Thymus (tissue), 11 donors: Measurements from ENCODE around the gene LRRC18. TPM values are rescaled to one million over a fixed set of nuclear protein-coding genes. Genes with fewer than 3 reads are reported as not detected.

ENCODE experiments used
- DNase-seq, 9 donors: peaks; one replicate each; pipeline ENCODE4 v3.0.0-alpha.2; 2013; ENCODE audit warnings: low spot score in 9 of 9, low read depth in 6 of 9, missing footprints in 1 of 9
- H3K27ac ChIP-seq, 2 donors: one replicate each; pipeline ENCODE4 v1.5.1; 2013; ENCODE audit warnings: control low read depth in 1 of 2, low read depth in 1 of 2, low read length in 1 of 2, mild to moderate bottlenecking in 1 of 2, moderate library complexity in 1 of 2
- H3K27me3 ChIP-seq, 2 donors: one replicate each; pipeline ENCODE4 v1.5.1; 2013; ENCODE audit warnings: low read length in 1 of 2; ENCODE audit not compliant: control insufficient read depth in 2 of 2, insufficient read depth in 1 of 2
- H3K36me3 ChIP-seq, 2 donors: one replicate each; pipeline ENCODE4 v1.5.1; 2013; ENCODE audit warnings: low read length in 1 of 2, mild to moderate bottlenecking in 1 of 2, moderate library complexity in 1 of 2; ENCODE audit not compliant: control insufficient read depth in 2 of 2, insufficient read depth in 2 of 2
- H3K4me1 ChIP-seq, 2 donors: one replicate each; pipeline ENCODE4 v1.5.1; 2013; ENCODE audit warnings: low read length in 2 of 2; ENCODE audit not compliant: control insufficient read depth in 2 of 2, insufficient read depth in 2 of 2
- H3K4me3 ChIP-seq, 2 donors: one replicate each; pipeline ENCODE4 v1.5.1; 2013; ENCODE audit warnings: low read length in 2 of 2, control low read depth in 1 of 2, mild to moderate bottlenecking in 1 of 2
- H3K9me3 ChIP-seq, 2 donors: one replicate each; pipeline ENCODE4 v1.5.1; 2013; ENCODE audit warnings: low read length in 1 of 2, mild to moderate bottlenecking in 1 of 2; ENCODE audit not compliant: control insufficient read depth in 2 of 2, insufficient read depth in 1 of 2
- WGBS: extraction: QIAGEN DNeasy Blood & Tissue Kit; methylation state at CpG from one replicate; pipeline ENCODE4 v1.1.7; 2013; 5-methylcytosine and 5-hydroxymethylcytosine counted together
- polyA plus RNA-seq: library from polyadenylated mRNA; stranded (reverse); fragments of 200-250 nt; gene quantifications from one replicate; pipeline ENCODE4 v1.2.3, GENCODE V29; 2013
- total RNA-seq: library from RNA; stranded (reverse); fragments of 120-200 nt; gene quantifications from one replicate; pipeline ENCODE4 v1.2.4, GENCODE V29; 2013
- donor health status: healthy.

LRRC18 gene
- total and polyA plus RNA-seq, 2 donors: 0.05 to 0.07 TPM

- Histone ChIP-seq H3K4me1 (no peaks in the 10 kb centered on the region), H3K27ac (no peak overlapping the region), H3K4me3 (no peak overlapping the region), H3K9me3 (no peaks in the 10 kb centered on the region), H3K27me3 (no peaks in the 10 kb centered on the region), H3K36me3 (no peaks in the 10 kb centered on the region)
- 85% methylated on average over 7 of the region's 7 CpGs for WGBS
- peak in 1 of 9 donors; percentile 9 for DNase-seq
Observed at GRCh38 chr10:48940958-48941357, 1.3 kb upstream of the LRRC18 start.

GRCh38 chr10:48940372-48940771, 732 bp upstream of the LRRC18 start:
- no peak for DNase-seq

GRCh38 chr10:48938990-48939536, 577 bp downstream of the LRRC18 start:
- H3K4me3 ChIP-seq: no peak overlapping the region
- H3K9me3 ChIP-seq: no peaks in the 10 kb centered on the region
- 80% methylated on average over 6 of the region's 6 CpGs for WGBS
- H3K27ac ChIP-seq: no peak overlapping the region
- H3K36me3 ChIP-seq: no peaks in the 10 kb centered on the region
- no peak for DNase-seq
- H3K27me3 ChIP-seq: no peaks in the 10 kb centered on the region
- no peaks in the 10 kb centered on the region for H3K4me1 ChIP-seq

More at GRCh38 chr10:48940372-48940771, 732 bp upstream of the LRRC18 start:
- WGBS: 97% methylated on average over 5 of the region's 5 CpGs
- H3K36me3 ChIP-seq: no peaks in the 10 kb centered on the region
- H3K27ac ChIP-seq: no peak overlapping the region
- no peaks in the 10 kb centered on the region for H3K9me3 ChIP-seq
- no peak overlapping the region for H3K4me3 ChIP-seq
- no peaks in the 10 kb centered on the region for H3K27me3 ChIP-seq
- H3K4me1 ChIP-seq: no peaks in the 10 kb centered on the region

- WGBS: 89% methylated on average over 2 of the region's 2 CpGs
Observed at GRCh38 chr10:48938281-48938680, 1.4 kb downstream of the LRRC18 start.

GRCh38 chr10:48937796-48938195, 1.8 kb downstream of the LRRC18 start:
- H3K36me3 ChIP-seq: no peaks in the 10 kb centered on the region
- H3K4me1 ChIP-seq: no peaks in the 10 kb centered on the region
- H3K4me3 ChIP-seq: no peak overlapping the region
- no peak overlapping the region for H3K27ac ChIP-seq
- H3K9me3 ChIP-seq: no peaks in the 10 kb centered on the region
- H3K27me3 ChIP-seq: no peaks in the 10 kb centered on the region
- DNase-seq: no peak
- WGBS: 98% methylated on average over 3 of the region's 3 CpGs

More at GRCh38 chr10:48938281-48938680, 1.4 kb downstream of the LRRC18 start:
- Histone ChIP-seq H3K36me3 (no peaks in the 10 kb centered on the region), H3K27ac (no peak overlapping the region), H3K9me3 (no peaks in the 10 kb centered on the region), H3K27me3 (no peaks in the 10 kb centered on the region), H3K4me1 (no peaks in the 10 kb centered on the region), H3K4me3 (no peak overlapping the region)
- no peak for DNase-seq

GRCh38 chr10:48935577-48935976, 4.1 kb downstream of the LRRC18 start:
- no peaks in the 10 kb centered on the region for H3K9me3 ChIP-seq
- H3K27ac ChIP-seq: no peak overlapping the region
- H3K27me3 ChIP-seq: no peaks in the 10 kb centered on the region
- H3K4me3 ChIP-seq: no peak overlapping the region
- DNase-seq: no peak
- no peaks in the 10 kb centered on the region for H3K36me3 ChIP-seq
- no peaks in the 10 kb centered on the region for H3K4me1 ChIP-seq

- Histone ChIP-seq H3K9me3 (no peaks in the 10 kb centered on the region), H3K27ac (no peak overlapping the region), H3K4me1 (no peaks in the 10 kb centered on the region), H3K36me3 (no peaks in the 10 kb centered on the region), H3K27me3 (no peaks in the 10 kb centered on the region), H3K4me3 (no peak overlapping the region)
- WGBS: 92% methylated on average over 18 of the region's 18 CpGs
- no peak for DNase-seq
Observed at GRCh38 chr10:48934672-48935501, 4.8 kb downstream of the LRRC18 start.

- Histone ChIP-seq H3K27ac (no peak overlapping the region), H3K9me3 (no peaks in the 10 kb centered on the region)
Observed at GRCh38 chr10:48932831-48933664, 6.6 kb downstream of the LRRC18 start.

GRCh38 chr10:48931188-48931587, 8.5 kb downstream of the LRRC18 start:
- Histone ChIP-seq H3K36me3 (no peaks in the 10 kb centered on the region), H3K27ac (no peak overlapping the region), H3K4me3 (no peak overlapping the region), H3K9me3 (no peaks in the 10 kb centered on the region), H3K4me1 (no peaks in the 10 kb centered on the region), H3K27me3 (no peaks in the 10 kb centered on the region)
- 93% methylated on average over 4 of the region's 4 CpGs for WGBS
- DNase-seq: no peak

More at GRCh38 chr10:48932831-48933664, 6.6 kb downstream of the LRRC18 start:
- WGBS: 97% methylated on average over 7 of the region's 7 CpGs
- no peaks in the 10 kb centered on the region for H3K36me3 ChIP-seq
- no peak overlapping the region for H3K4me3 ChIP-seq
- no peaks in the 10 kb centered on the region for H3K4me1 ChIP-seq
- no peak for DNase-seq
- no peaks in the 10 kb centered on the region for H3K27me3 ChIP-seq
